ACHN (cell line): ENCODE measurements around the gene SLC10A7.

Experiments used
- DNase-seq: peaks from one replicate; pipeline ENCODE4 v3.0.0-alpha.2; 2015
- in situ Hi-C: cut with HindIII; loops from 2 replicates; pipeline ENCODE4 v1.10.0; 2017; ENCODE audit warnings: low sequenced_read_pairs, low pct_ligation_motif_present, low pct_unique_long_range_greater_than_20kb

Gene SLC10A7

GRCh38 chr4:146446555-146446954, 75.2 kb downstream of the SLC10A7 start:
- no peak for DNase-seq
- in situ Hi-C loops, result no loop called here

- in situ Hi-C loops, result no loop called here
- no peak for DNase-seq
Measured at GRCh38 chr4:146445198-146446150, 76.3 kb downstream of the SLC10A7 start.

- in situ Hi-C loops, result no loop called here
- DNase-seq, result no peak
Measured at GRCh38 chr4:146443525-146443924, 78.2 kb downstream of the SLC10A7 start.

- no peak for DNase-seq
- in situ Hi-C loops, result no loop called here
Measured at GRCh38 chr4:146442801-146443200, 78.9 kb downstream of the SLC10A7 start.

GRCh38 chr4:146439999-146440398, 81.7 kb downstream of the SLC10A7 start:
- DNase-seq, result no peak
- in situ Hi-C loops, result no loop called here

- DNase-seq, result no peak
- in situ Hi-C loops, result no loop called here
Measured at GRCh38 chr4:146439437-146439836, 82.3 kb downstream of the SLC10A7 start.

- in situ Hi-C loops, result no loop called here
- no peak for DNase-seq
Measured at GRCh38 chr4:146437778-146438177, 84.0 kb downstream of the SLC10A7 start.

GRCh38 chr4:146436423-146437162, 85.1 kb downstream of the SLC10A7 start:
- no peak for DNase-seq
- in situ Hi-C loops, result no loop called here

- DNase-seq, result no peak
- in situ Hi-C loops, result no loop called here
Measured at GRCh38 chr4:146435962-146436361, 85.8 kb downstream of the SLC10A7 start.

- DNase-seq, result no peak
- in situ Hi-C loops, result no loop called here
Measured at GRCh38 chr4:146432065-146432464, 89.7 kb downstream of the SLC10A7 start.

- in situ Hi-C loops, result no loop called here
Measured at GRCh38 chr4:146428298-146428697, 93.4 kb downstream of the SLC10A7 start.

GRCh38 chr4:146417822-146418221, 103.9 kb downstream of the SLC10A7 start:
- in situ Hi-C loops, result no loop called here
- no peak for DNase-seq

More at GRCh38 chr4:146428298-146428697, 93.4 kb downstream of the SLC10A7 start:
- DNase-seq, result no peak

GRCh38 chr4:146415829-146416228, 105.9 kb downstream of the SLC10A7 start:
- no peak for DNase-seq

GRCh38 chr4:146407669-146408084, 114.1 kb downstream of the SLC10A7 start:
- in situ Hi-C loops, result no loop called here
- no peak for DNase-seq

More at GRCh38 chr4:146415829-146416228, 105.9 kb downstream of the SLC10A7 start:
- in situ Hi-C loops, result no loop called here

GRCh38 chr4:146407257-146407656, 114.5 kb downstream of the SLC10A7 start:
- DNase-seq, result no peak
- in situ Hi-C loops, result no loop called here

GRCh38 chr4:146401274-146401673, 120.5 kb downstream of the SLC10A7 start:
- in situ Hi-C loops, result no loop called here
- DNase-seq, result no peak

- in situ Hi-C loops, result no loop called here
- no peak for DNase-seq
Measured at GRCh38 chr4:146398896-146399445, 122.8 kb downstream of the SLC10A7 start.

- in situ Hi-C loops, result no loop called here
- no peak for DNase-seq
Measured at GRCh38 chr4:146398404-146398803, 123.3 kb downstream of the SLC10A7 start.

- in situ Hi-C loops, result no loop called here
Measured at GRCh38 chr4:146389561-146389960, 132.2 kb downstream of the SLC10A7 start.

More at GRCh38 chr4:146389561-146389960, 132.2 kb downstream of the SLC10A7 start:
- no peak for DNase-seq
